ENCODE data around the gene NQO1.

Gene NQO1

GRCh38 chr16:69706256-69706974 is 19.9 kb downstream of the NQO1 start:
- no peak for DNase-seq (ENCODE audit: low spot score)

DNA sequence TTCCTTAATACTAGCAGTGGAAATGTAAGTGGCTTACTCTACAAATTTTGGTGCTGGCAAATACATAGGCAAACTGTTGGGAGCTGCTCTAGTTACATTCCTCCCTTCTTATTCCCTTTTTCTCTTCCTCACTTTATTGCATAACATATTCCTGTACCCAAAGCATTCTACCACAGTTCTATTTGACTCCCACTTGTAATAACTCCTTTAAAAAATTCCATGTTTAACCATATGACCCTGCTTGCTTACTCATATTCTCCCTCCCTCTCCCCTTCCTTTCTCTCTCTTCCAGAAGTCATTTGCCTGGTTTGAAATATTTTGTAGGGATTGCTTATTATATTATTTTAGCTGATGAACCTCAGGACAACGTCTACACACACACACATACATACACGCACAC is 22.7 kb downstream of the NQO1 start:
- no peak for DNase-seq (ENCODE audit: low spot score)

GRCh38 chr16:69701866-69702265 is 24.5 kb downstream of the NQO1 start:
- DNase-seq (ENCODE audit: low spot score) = no peak

GRCh38 chr16:69701452-69701851 is 24.9 kb downstream of the NQO1 start:
- DNase-seq (ENCODE audit: low spot score) = no peak

GRCh38 chr16:69699915-69700314 is 26.4 kb downstream of the NQO1 start:
- no peak for DNase-seq (ENCODE audit: low spot score)

- no peak for DNase-seq (ENCODE audit: low spot score)
Observed at GRCh38 chr16:69698404-69698803, 28.0 kb downstream of the NQO1 start.

GRCh38 chr16:69693916-69694315 is 32.4 kb downstream of the NQO1 start:
- DNase-seq (ENCODE audit: low spot score) = no peak

DNA sequence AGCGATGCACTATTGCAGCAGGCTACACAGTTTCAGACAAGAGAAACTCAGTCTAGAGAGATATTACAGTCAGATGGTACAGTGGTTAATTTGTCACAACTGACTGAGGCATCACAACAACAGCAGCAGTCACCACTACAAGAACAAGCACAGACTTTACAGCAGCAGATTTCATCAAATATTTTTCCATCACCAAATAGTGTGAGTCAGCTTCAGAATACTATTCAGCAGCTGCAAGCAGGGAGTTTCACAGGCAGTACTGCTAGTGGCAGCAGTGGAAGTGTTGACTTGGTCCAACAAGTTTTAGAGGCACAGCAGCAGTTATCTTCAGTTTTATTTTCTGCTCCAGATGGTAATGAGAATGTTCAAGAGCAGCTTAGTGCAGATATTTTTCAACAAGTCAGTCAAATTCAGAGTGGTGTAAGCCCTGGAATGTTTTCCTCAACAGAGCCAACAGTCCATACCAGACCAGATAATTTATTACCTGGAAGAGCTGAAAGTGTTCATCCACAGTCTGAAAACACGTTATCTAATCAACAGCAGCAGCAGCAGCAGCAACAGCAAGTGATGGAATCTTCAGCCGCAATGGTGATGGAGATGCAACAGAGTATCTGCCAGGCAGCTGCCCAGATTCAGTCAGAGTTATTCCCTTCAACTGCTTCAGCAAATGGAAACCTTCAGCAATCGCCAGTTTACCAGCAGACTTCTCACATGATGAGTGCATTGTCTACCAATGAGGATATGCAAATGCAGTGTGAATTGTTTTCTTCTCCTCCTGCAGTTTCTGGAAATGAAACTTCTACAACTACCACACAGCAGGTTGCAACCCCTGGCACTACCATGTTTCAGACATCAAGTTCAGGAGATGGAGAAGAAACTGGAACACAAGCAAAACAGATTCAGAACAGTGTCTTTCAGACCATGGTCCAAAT is 34.1 kb downstream of the NQO1 start:
- no peak for DNase-seq (ENCODE audit: low spot score)

DNA sequence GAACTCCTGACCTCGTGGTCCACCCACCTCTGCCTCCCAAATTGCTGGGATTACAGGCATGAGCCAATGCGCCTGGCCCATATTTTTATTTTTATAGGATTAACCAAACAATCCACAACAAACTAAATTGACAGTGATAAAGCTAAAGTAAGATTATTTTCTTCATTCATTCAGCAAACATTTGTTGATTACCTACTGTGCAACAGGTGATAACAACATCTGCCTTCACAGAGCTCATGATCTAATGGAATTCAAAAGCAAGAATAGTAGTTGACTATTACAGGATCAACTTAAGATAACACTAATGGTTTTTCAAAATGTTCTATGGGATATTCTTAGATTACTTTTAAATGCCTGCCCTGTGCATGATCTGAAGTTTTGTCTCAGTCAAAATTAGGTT is 37.8 kb downstream of the NQO1 start:
- no peak for DNase-seq (ENCODE audit: low spot score)

DNA sequence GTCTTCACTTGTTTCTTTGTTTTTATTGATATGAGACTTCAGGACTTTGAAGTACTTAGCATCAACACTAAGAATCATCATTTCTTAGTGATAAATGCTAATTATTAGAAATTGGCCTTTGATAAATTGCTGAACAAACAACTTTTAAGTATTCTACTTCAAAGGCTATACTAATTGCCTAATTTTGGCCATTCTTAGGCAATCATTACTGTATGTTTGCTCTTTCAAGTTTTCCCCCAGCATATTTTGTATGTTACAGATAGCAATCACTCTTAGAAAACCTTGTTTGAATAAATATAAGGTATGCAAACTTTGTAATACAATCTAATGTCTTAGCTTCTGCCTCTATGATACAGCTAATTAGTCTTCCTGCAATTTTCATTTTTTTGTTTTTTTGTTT is 46.0 kb downstream of the NQO1 start:
- DNase-seq (ENCODE audit: low spot score) = no peak

DNA sequence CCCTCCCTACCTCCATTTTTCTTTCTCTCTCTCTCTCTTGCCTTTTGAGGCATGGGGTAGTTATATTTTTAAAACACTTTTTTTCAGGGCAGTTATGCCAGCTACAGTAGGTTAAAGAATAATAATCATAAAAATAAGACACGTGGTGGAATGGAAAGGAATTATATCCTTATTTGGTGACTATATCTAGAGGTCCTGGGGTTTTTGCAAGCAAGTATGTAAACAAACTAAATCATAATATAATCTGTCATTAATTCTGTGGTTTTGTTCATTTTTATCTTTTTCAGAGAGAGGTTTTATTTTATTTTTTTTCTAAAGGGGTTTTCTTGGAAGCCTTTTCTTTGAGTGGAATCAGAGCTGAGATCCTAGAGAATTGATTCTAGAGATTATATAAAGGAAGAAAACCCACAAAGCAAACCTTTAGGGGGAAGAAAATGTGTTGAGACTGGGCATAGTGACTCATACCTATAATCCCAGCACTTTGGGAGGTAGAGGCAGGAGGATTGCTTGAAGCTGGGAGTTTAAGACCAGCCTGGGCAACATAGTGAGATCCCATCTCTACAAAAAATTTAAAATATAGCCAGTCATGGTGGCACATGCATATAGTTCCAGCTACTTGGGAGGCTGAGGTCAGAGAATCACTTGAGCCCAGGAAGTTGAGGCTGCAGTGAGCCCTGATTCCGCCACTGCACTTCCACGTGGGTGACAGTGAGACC is 53.2 kb downstream of the NQO1 start:
- DNase-seq (ENCODE audit: low spot score) = no peak

DNA sequence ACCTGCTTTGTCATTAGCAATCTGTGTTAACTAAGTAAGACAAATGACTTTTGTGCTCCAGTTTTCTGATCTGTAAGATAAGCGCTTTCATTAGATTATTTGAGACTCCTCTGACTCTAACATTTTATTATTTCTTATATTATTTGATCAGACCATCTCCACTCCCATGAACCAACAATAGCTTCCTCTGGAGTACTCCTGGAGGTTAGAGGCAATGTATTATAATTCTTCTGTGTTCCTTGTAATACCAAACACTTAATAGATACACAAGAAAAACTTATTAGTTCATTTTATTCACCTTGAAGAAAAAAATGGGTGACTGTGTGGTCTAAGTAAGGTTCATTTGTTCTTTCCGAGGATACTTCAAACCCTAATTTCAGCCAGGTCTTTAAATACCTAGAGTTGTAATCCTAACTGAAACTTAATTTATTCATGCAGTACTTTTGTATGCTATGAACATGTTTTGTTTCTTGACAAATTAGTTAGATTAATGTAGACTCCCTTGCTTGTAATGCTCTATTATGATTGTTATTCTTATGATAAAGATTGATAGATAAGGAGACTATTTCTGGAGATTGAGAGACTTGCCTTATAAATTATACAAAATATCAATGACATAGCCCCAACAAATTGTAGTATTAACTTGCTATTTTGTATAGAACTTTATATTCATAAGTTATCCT is 53.9 kb downstream of the NQO1 start:
- no peak for DNase-seq (ENCODE audit: low spot score)

GRCh38 chr16:69669577-69669976 is 56.8 kb downstream of the NQO1 start:
- no peak for DNase-seq (ENCODE audit: low spot score)

DNA sequence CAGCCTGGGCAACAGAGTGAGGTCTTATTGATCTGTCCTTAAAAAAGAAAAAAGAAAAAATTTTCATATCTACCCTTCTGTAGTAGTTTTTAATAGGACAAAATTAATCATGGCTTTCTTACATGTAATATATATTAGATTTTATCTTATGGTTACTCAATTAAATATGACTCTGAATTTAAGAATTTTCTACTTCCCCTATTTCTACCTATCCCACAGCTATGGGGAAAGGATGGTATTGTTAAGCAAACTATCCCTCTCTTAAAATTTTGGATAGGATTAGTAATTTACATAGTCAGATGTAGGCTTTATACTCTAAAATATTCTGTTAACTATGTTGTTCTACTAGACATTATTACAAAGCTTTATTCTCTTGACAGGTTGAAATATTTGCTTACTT is 62.5 kb downstream of the NQO1 start:
- DNase-seq (ENCODE audit: low spot score) = no peak

- no peak for DNase-seq (ENCODE audit: low spot score)
Observed at GRCh38 chr16:69662901-69663300, 63.5 kb downstream of the NQO1 start.

- DNase-seq (ENCODE audit: low spot score) = no peak
Observed at GRCh38 chr16:69660166-69660565, 66.2 kb downstream of the NQO1 start.
